H54 (cell line): Measurements from ENCODE around the gene DDX10.

Source experiments
- DNase-seq: peaks from one replicate; pipeline ENCODE4 v3.0.0; 2011; ENCODE audit warnings: low spot score, mixed read lengths; ENCODE audit not compliant: insufficient read length
- FAIRE-seq: peaks from 3 replicates; lab custom pipeline; 2011; peaks lifted over from hg19 to GRCh38; lab: Jason Lieb, UNC
- POLR2A ChIP-seq: IDR thresholded peaks from 2 replicates; pipeline ENCODE4 v1.6.1; 2011; ENCODE audit warnings: low read depth, mild to moderate bottlenecking, low read length

DDX10 gene

DNA sequence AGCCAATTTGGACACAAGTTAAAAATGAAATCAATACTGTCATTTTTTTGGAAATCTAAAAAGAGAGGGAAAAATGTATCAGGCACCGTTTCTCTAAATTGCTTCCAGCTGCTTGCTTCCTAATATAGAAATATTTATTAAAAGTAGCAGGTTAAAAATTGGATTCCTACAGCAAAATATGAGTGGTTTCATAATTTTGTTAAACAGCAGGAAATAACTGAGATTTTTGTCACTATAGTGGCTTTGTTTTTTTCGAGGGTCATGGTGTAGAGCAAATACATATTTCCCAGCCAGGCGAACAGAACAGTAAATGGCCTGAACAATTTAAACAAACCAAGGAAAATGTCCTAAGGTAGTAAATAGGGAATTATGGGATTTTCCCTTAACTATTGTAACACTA lies 159.7 kb downstream of the DDX10 start:
- TF ChIP-seq POLR2A: no peak
- DNase-seq: no peak
- FAIRE-seq: no peak

- FAIRE-seq (no peak), DNase-seq (no peak)
- no peak for TF ChIP-seq POLR2A
Measured at GRCh38 chr11:108825381-108825780, 160.5 kb downstream of the DDX10 start.

DNA sequence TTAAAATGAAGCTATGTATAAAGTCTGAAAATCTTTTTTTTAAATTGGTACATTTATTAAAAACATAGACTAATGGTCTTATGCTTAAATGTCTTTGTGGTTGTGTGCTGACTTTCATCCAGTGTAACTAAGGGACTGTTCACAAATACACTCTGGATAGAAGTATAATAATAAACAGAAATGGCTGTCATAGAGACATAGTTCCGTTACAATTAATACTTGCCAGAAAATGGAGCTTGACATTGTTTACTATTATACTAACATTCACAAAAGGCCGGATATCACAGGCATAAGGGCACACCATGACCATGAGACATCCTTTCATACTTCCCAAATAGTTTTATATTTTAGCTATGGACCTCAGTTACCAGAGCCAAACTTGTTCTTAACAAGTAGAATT lies 161.3 kb downstream of the DDX10 start:
- DNase-seq (no peak), FAIRE-seq (no peak)
- TF ChIP-seq POLR2A: no peak

DNA sequence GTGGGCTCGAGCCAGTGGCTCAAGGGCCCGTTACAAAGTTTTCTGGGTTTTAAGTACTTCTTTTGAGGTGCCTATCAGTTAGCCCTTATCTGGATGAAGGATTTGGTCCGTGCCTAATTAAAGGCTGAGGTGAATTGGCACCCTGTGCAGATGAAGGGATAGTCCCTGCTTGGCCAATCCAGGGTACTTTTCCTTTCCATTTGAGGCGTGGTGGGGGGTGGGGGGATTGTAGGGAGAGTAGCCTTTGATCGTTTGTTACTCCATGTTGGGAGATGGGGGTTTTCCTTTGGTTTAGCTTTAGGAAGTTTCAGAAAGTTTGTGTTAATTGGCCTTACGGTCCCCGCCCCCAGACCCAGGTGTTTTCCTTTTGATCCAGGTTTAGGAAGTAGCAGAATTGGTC lies 170.8 kb downstream of the DDX10 start:
- FAIRE-seq: no peak
- DNase-seq: no peak
- no peak for TF ChIP-seq POLR2A

DNA sequence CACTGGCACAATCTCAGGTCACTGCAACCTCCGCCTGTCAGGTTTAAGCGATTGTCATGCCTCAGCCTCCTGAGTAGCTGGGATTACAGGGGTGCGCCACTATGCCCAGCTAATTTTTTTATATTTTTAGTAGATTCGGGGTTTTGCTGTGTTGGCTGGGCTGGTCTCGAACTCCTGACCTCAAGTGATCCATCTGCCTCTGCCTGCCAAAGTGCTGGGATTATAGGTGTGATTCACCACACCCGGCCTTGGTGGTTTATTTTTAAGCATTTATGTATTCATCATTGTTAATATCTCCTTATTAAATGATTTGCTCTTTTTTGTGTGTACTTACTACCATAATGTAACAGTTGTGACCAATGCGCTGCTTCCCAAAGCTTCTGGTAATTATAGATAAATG lies 171.7 kb downstream of the DDX10 start:
- DNase-seq (no peak), FAIRE-seq (no peak)
- no peak for TF ChIP-seq POLR2A

GRCh38 chr11:108838102-108838791 lies 173.4 kb downstream of the DDX10 start:
- no peak for TF ChIP-seq POLR2A
- no peak for FAIRE-seq
- no peak for DNase-seq

- TF ChIP-seq POLR2A: no peak
- no peak for DNase-seq
- no peak for FAIRE-seq
Measured at GRCh38 chr11:108838792-108839105, 173.9 kb downstream of the DDX10 start.

DNA sequence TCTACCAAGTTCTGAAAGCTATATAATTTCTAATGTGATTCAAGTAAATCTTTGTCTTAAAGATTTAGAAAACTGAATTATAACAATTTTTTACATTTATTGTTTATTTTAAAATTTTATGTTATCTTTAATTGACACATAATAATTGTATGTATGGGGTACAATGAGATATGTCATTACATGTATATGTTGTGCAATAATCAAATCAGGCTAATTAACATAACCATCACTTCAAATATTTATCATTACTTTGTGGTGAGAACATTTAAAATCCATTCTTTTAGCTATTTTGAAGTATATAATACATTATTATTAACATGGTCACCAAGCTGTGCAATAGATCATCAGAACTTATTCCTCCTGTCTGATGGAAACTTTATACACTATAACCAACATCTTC lies 181.1 kb downstream of the DDX10 start:
- TF ChIP-seq POLR2A: no peak
- DNase-seq: no peak
- no peak for FAIRE-seq

DNA sequence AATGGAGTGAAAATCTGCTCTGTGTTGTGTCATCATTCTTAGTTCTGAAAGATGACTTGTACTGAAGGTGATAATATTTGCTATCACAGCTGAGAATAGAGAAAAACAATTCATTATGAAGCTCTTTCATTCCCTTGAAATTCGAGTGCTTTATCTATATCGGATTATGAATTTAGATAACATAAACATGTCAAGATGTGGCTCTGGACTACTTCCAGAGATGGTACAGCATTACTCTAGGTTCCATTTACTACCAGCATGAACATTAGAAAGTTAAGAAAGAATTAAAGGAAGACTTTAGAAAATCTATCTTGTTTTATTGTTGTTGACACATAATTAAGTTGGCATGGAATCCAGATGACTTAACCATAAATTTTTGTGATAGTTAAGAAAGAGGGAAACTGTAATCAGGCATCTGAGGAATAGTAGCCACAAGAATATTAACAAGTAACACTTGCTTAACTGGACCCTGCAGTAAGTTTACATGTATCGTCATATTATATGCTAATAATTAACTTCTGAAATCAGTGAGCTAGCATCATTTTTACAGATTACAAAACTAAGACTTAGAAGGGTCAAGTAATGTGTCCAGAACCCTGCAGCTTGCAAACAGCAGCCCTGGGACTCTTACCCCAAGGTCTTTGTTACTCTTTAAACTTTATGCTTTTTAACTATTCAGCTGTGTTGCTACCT lies 182.6 kb downstream of the DDX10 start:
- DNase-seq (no peak), FAIRE-seq (no peak)
- TF ChIP-seq POLR2A: no peak

DNA sequence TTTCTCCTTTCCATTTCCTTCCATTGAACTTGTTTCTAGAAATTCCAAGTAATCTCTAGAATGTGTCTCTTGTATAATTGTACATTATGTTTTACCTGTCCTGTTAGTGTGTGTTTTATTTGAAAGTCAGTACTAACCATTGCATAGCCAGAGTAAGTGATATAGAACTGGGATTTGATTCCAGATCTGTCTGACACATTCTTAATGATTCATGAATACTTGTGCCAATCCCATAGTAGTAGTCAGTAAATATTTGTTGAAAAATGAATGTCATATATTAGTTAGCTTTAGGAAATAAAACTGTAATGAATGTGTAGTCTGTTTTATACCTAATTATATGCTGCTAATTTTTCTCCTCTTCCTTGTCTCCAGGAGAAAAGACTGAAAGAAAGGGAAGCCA lies 186.9 kb downstream of the DDX10 start:
- FAIRE-seq (no peak), DNase-seq (no peak)
- no peak for TF ChIP-seq POLR2A

DNA sequence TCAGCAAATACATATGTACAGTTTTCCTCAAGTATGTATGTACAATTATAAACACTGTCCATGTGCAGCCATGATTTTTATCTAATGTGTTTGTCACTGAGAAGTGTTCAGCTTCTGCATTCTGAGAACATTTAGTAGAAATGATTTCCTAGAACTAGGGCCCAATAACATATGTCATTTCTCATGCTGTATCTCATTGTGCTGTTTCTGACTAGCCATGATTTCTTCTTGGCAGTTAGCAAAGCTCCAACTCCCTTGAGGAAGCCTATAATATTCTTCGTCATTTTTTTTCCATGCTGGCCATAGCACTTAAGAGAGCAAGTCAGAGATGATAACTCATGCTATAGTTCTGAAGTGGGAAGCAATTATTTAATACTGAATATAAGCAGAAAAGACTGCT lies 187.8 kb downstream of the DDX10 start:
- FAIRE-seq (no peak), DNase-seq (no peak)
- no peak for TF ChIP-seq POLR2A

GRCh38 chr11:108853151-108853550 lies 188.3 kb downstream of the DDX10 start:
- no peak for DNase-seq
- TF ChIP-seq POLR2A: no peak
- FAIRE-seq: no peak

DNA sequence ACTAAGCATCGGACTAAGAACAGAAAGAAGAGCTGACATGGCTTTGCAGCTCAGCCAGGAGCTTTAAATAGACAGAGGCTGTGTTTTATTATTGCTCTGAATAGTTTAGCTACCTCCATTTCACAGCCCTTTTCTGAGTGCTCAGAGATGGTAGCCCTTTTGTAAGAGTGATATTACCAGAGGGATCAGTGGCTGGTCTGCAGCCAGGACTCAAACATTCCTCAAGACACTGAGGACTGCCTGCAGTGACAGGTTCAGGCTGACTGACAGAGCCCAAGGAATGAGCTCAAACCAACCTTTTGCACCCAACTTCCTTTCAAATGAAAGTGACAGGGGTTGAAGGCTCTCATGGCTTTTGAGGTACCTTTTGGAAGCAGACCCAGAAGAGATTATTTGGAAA lies 189.0 kb downstream of the DDX10 start:
- FAIRE-seq: no peak
- no peak for TF ChIP-seq POLR2A
- DNase-seq: no peak

- DNase-seq (no peak), FAIRE-seq (no peak)
- no peak for TF ChIP-seq POLR2A
Measured at GRCh38 chr11:108854346-108854745, 189.5 kb downstream of the DDX10 start.

GRCh38 chr11:108857382-108857781 lies 192.5 kb downstream of the DDX10 start:
- no peak for TF ChIP-seq POLR2A
- DNase-seq (no peak), FAIRE-seq (no peak)
